ENCODE data around the gene BMPR1B.
"Not testable (repeated sequence)": the region's sequence is repeated elsewhere in the genome, so short reads cannot be mapped to it uniquely, and the experiment has no call there.

Gene BMPR1B

GRCh38 chr4:95087657-95088455 lies 330.1 kb downstream of the BMPR1B start:
- DNase-seq, result no peak

- no peak for DNase-seq
Observed at GRCh38 chr4:95091272-95091671, 333.5 kb downstream of the BMPR1B start.

- no peak for DNase-seq
Observed at GRCh38 chr4:95092766-95093165, 335.0 kb downstream of the BMPR1B start.

GRCh38 chr4:95093460-95093859 lies 335.7 kb downstream of the BMPR1B start:
- DNase-seq, result no peak

GRCh38 chr4:95093936-95094929 lies 336.5 kb downstream of the BMPR1B start:
- DNase-seq, result no peak

- no peak for DNase-seq
Observed at GRCh38 chr4:95095348-95095974, 337.7 kb downstream of the BMPR1B start.

GRCh38 chr4:95102162-95102790 lies 344.5 kb downstream of the BMPR1B start:
- DNase-seq, result no peak

GRCh38 chr4:95105112-95105511 lies 347.4 kb downstream of the BMPR1B start:
- DNase-seq, result no peak

- no peak for DNase-seq
Observed at GRCh38 chr4:95105983-95106382, 348.2 kb downstream of the BMPR1B start.

- DNase-seq, result no peak
Observed at GRCh38 chr4:95106408-95106928, 348.7 kb downstream of the BMPR1B start.

GRCh38 chr4:95107004-95107403 lies 349.2 kb downstream of the BMPR1B start:
- no peak for DNase-seq

GRCh38 chr4:95107635-95108034 lies 349.9 kb downstream of the BMPR1B start:
- no peak for DNase-seq

GRCh38 chr4:95108883-95109421 lies 351.2 kb downstream of the BMPR1B start:
- DNase-seq, result no peak

GRCh38 chr4:95114521-95114920 lies 356.8 kb downstream of the BMPR1B start:
- no peak for DNase-seq

GRCh38 chr4:95118497-95118896 lies 360.7 kb downstream of the BMPR1B start:
- no peak for DNase-seq

- DNase-seq, result no peak
Observed at GRCh38 chr4:95120456-95120855, 362.7 kb downstream of the BMPR1B start.

- no peak for DNase-seq
Observed at GRCh38 chr4:95122001-95122400, 364.2 kb downstream of the BMPR1B start.

GRCh38 chr4:95124906-95125504 lies 367.2 kb downstream of the BMPR1B start:
- DNase-seq, result no peak

GRCh38 chr4:95129031-95129430 lies 371.3 kb downstream of the BMPR1B start:
- no peak for DNase-seq

- no peak for DNase-seq
Observed at GRCh38 chr4:95129821-95130311, 372.1 kb downstream of the BMPR1B start.

GRCh38 chr4:95134016-95134415 lies 376.3 kb downstream of the BMPR1B start:
- DNase-seq, result not testable (repeated sequence)
